GM23338 (cell line): ENCODE measurements around the gene TPCN2. TPM values are rescaled to one million over a fixed set of nuclear protein-coding genes. Genes with fewer than 3 reads are reported as not detected.

Source experiments
- ATAC-seq: fragments of 200-7000 bp; cut with Tn5 transposase; 3 replicates; pipeline ENCODE4 v1.9.1; 2020
- DNase-seq: peaks from one replicate; pipeline ENCODE4 v3.0.0-alpha.2; 2015; ENCODE audit warnings: low spot score
- H2AFZ ChIP-seq: fragments of 200-600 bp; sonication (generic); 2 replicates; pipeline ENCODE4 v1.8.0; 2016; ENCODE audit warnings: antibody characterized with exemption, mild to moderate bottlenecking, moderate library complexity
- H3F3A ChIP-seq: fragments of 200-600 bp; sonication (generic); replicated peaks from 2 replicates; pipeline ENCODE4 v1.8.0; 2017; ENCODE audit warnings: antibody characterized with exemption, mixed run types, low read depth
- H3K27ac ChIP-seq: fragments of 200-600 bp; sonication (generic); 2 replicates; pipeline ENCODE4 v1.6.1; 2016; ENCODE audit warnings: low read depth
- H3K27me3 ChIP-seq: fragments of 200-600 bp; sonication (generic); 2 replicates; pipeline ENCODE4 v1.8.0; 2016; ENCODE audit warnings: mild to moderate bottlenecking, mixed run types, moderate library complexity; ENCODE audit not compliant: insufficient read depth
- H3K36me3 ChIP-seq: fragments of 200-600 bp; sonication (generic); 2 replicates; pipeline ENCODE4 v1.8.0; 2016; ENCODE audit warnings: mild to moderate bottlenecking; ENCODE audit not compliant: insufficient read depth
- H3K4me1 ChIP-seq: fragments of 200-600 bp; sonication (generic); 2 replicates; pipeline ENCODE4 v1.8.0; 2016; ENCODE audit warnings: mild to moderate bottlenecking, moderate library complexity; ENCODE audit not compliant: insufficient read depth
- H3K4me2 ChIP-seq: fragments of 200-600 bp; sonication (generic); 2 replicates; pipeline ENCODE4 v1.7.1; 2017; ENCODE audit warnings: mixed run types
- H3K4me3 ChIP-seq: fragments of 200-600 bp; sonication (generic); 2 replicates; pipeline ENCODE4 v1.6.1; 2016; ENCODE audit warnings: mixed run types
- H3K79me2 ChIP-seq: fragments of 200-600 bp; sonication (generic); replicated peaks from 2 replicates; pipeline ENCODE4 v1.8.0; 2017; ENCODE audit warnings: mild to moderate bottlenecking; ENCODE audit not compliant: insufficient read depth
- H3K9me2 ChIP-seq: fragments of 200-600 bp; sonication (generic); 2 replicates; pipeline ENCODE4 v1.8.0; 2017; ENCODE audit not compliant: insufficient read depth
- H4K20me1 ChIP-seq: fragments of 200-600 bp; sonication (generic); replicated peaks from 2 replicates; pipeline ENCODE4 v1.8.0; 2017; ENCODE audit warnings: mild to moderate bottlenecking; ENCODE audit not compliant: insufficient read depth
- H3K27ac Mint-ChIP-seq: 2 replicates; pipeline ENCODE4 v1.8.0; 2020; ENCODE audit warnings: inconsistent platforms, mild to moderate bottlenecking, moderate library complexity, mixed read lengths
- H3K27me3 Mint-ChIP-seq: 3 replicates; pipeline ENCODE4 v1.8.0; 2022; ENCODE audit warnings: low read depth, mild to moderate bottlenecking, moderate library complexity, mixed read lengths, inconsistent platforms; ENCODE audit not compliant: insufficient read depth, poor library complexity
- H3K36me3 Mint-ChIP-seq: 3 replicates; pipeline ENCODE4 v1.8.0; 2021; ENCODE audit warnings: low read depth, mild to moderate bottlenecking, inconsistent platforms, moderate library complexity, mixed read lengths
- H3K4me1 Mint-ChIP-seq: 3 replicates; pipeline ENCODE4 v1.8.0; 2020; ENCODE audit warnings: mild to moderate bottlenecking, inconsistent platforms, mixed read lengths
- H3K4me3 Mint-ChIP-seq: 3 replicates; pipeline ENCODE4 v1.8.0; 2021; ENCODE audit warnings: moderate library complexity, mild to moderate bottlenecking, inconsistent platforms, mixed read lengths
- H3K9me3 Mint-ChIP-seq: 3 replicates; pipeline ENCODE4 v1.8.0; 2020; ENCODE audit warnings: moderate library complexity, mild to moderate bottlenecking, inconsistent platforms, mixed read lengths
- CREB1 ChIP-seq: fragments of 250-450 bp; sonication (Bioruptor Pico); IDR thresholded peaks from 2 replicates; pipeline ENCODE4 v1.5.0; 2020; ENCODE audit warnings: low read depth, mild to moderate bottlenecking, moderate library complexity
- CTCF ChIP-seq, 2 experiments: fragments of 200-600 bp in 1 of 2; sonication (generic) in 1 of 2; conservative IDR thresholded peaks; 2 replicates each; pipeline versions ENCODE4 v1.5.1 to v1.6.1; 2016 to 2017; ENCODE audit warnings: antibody characterized with exemption in 2 of 2, low read depth in 2 of 2, mild to moderate bottlenecking in 2 of 2, moderate library complexity in 1 of 2
- ETS1 ChIP-seq: IDR thresholded peaks from 2 replicates; pipeline ENCODE4 v1.6.1; 2016; ENCODE audit warnings: antibody characterized with exemption
- EZH2phosphoT487 ChIP-seq: fragments of 200-600 bp; sonication (generic); IDR thresholded peaks from one replicate; pipeline ENCODE4 v1.8.1; 2018; ENCODE audit warnings: antibody characterized with exemption; ENCODE audit not compliant: unreplicated experiment
- ZNF114 ChIP-seq: fragments of 250-450 bp; sonication (Bioruptor Pico); IDR thresholded peaks from 2 replicates; pipeline ENCODE4 v1.5.0; 2020; ENCODE audit warnings: mild to moderate bottlenecking, moderate library complexity
- polyA plus RNA-seq: library from polyadenylated mRNA; unstranded; fragments of >200 nt; fragmentation: Nextera tagmentation; extraction: Ambion mirVana; gene quantifications from 2 replicates; pipeline ENCODE4 v1.2.1, GENCODE V29; 2016
- total RNA-seq: library from RNA; depleted of rRNA; stranded (reverse); fragments of >200 nt; shearing (Covaris generic); gene quantifications from 2 replicates; pipeline ENCODE4 v1.2.3, GENCODE V29; 2014

Gene TPCN2
- total and polyA plus RNA-seq, 2 experiments from 2014 or later, result 5.8 to 14.7 TPM

- TF ChIP-seq ZNF114 (CRISPR knock-in tag) (no peak), EZH2phosphoT487 (no peak), ETS1 (no peak)
Observed at GRCh38 chr11:69099180-69099579, 50.4 kb downstream of the TPCN2 start (continued).

- Mint-ChIP-seq H3K36me3 (no peaks in the 10 kb centered on the region), H3K4me1 (peaks cover 5% of the 10 kb centered on the region), H3K4me3 (no peak overlapping the region), H3K9me3 (no peaks in the 10 kb centered on the region), H3K27ac (no peak overlapping the region), H3K27me3 (peaks cover 20% of the 10 kb centered on the region)
- H4K20me1 ChIP-seq, result no peaks in the 10 kb centered on the region
- no peak for DNase-seq
- H3K4me2 ChIP-seq, result no peak overlapping the region
- no peaks in the 10 kb centered on the region for H3K9me2 ChIP-seq
- no peak for TF ChIP-seq ZNF114 (CRISPR knock-in tag)
- no peaks in the 10 kb centered on the region for H3K79me2 ChIP-seq
- no peak overlapping the region for H2AFZ ChIP-seq
- no peak overlapping the region for H3K4me3 ChIP-seq
- no peaks in the 10 kb centered on the region for H3K27me3 ChIP-seq
- H3K36me3 ChIP-seq, result no peaks in the 10 kb centered on the region
- H3K4me1 ChIP-seq, result no peaks in the 10 kb centered on the region
- no peak overlapping the region for H3K27ac ChIP-seq
- no peak for ATAC-seq
- H3F3A ChIP-seq, result no peaks in the 10 kb centered on the region
Observed at GRCh38 chr11:69100454-69101114, 51.9 kb downstream of the TPCN2 start.

- ATAC-seq, result peak; percentile 83
- Histone ChIP-seq H3K79me2 (no peaks in the 10 kb centered on the region), H3K4me1 (no peaks in the 10 kb centered on the region), H3K4me2 (no peak overlapping the region), H3K9me2 (no peaks in the 10 kb centered on the region), H3K4me3 (no peak overlapping the region), H2AFZ (no peak overlapping the region), H3K27me3 (no peaks in the 10 kb centered on the region), H3K36me3 (no peaks in the 10 kb centered on the region), H4K20me1 (no peaks in the 10 kb centered on the region), H3F3A (no peaks in the 10 kb centered on the region), H3K27ac (no peak overlapping the region)
- H3K9me3 Mint-ChIP-seq, result no peaks in the 10 kb centered on the region
- no peak overlapping the region for H3K27ac Mint-ChIP-seq
- TF ChIP-seq CREB1 (peak; percentile 90), ZNF114 (CRISPR knock-in tag) (no peak), CTCF (conservative IDR thresholded peaks at IDR 0.05; ENCODE audit: low read depth in 2 of 2) (peak; percentile 82 to 99)
- peak; percentile 81 for DNase-seq
- H3K27me3 Mint-ChIP-seq, result peaks cover 17% of the 10 kb centered on the region
- no peaks in the 10 kb centered on the region for H3K36me3 Mint-ChIP-seq
- H3K4me3 Mint-ChIP-seq, result no peak overlapping the region
- peaks cover 5% of the 10 kb centered on the region for H3K4me1 Mint-ChIP-seq
Observed at GRCh38 chr11:69101115-69101791, 52.5 kb downstream of the TPCN2 start.
